A549 (cell line): Measurements from ENCODE around the gene UQCC3.

ENCODE experiments used
- CEBPB ChIP-seq, 2 experiments: fragments of >200 bp in 1 of 2; sonication (Bioruptor Twin) in 1 of 2; formaldehyde crosslinking in 1 of 2; IDR thresholded peaks; 2 replicates each; pipeline ENCODE4 v1.6.1; 2012 to 2016
- CTCF ChIP-seq: fragments of >200 bp; sonication (Bioruptor Twin); formaldehyde crosslinking; IDR thresholded peaks from 3 replicates; pipeline ENCODE4 v1.5.1; 2016
- EP300 ChIP-seq, 2 experiments: fragments of >200 bp; sonication (Bioruptor Twin); formaldehyde crosslinking; IDR thresholded peaks; 2 replicates in 1 of 2; 3 replicates in 1 of 2; pipeline ENCODE4 v1.6.1; 2016 to 2017
- KDM5A ChIP-seq: fragments of 200-600 bp; sonication (generic); IDR thresholded peaks from 2 replicates; pipeline ENCODE4 v1.6.1; 2016; ENCODE audit warnings: antibody characterized with exemption, mild to moderate bottlenecking
- MAFK ChIP-seq: fragments of 450-650 bp; IDR thresholded peaks from 2 replicates; pipeline ENCODE4 v1.6.1; 2014; ENCODE audit not compliant: partially characterized antibody
- POLR2A ChIP-seq: IDR thresholded peaks from 2 replicates; pipeline ENCODE4 v1.6.1; 2012; ENCODE audit warnings: mild to moderate bottlenecking, low read length
- SREBF2 ChIP-seq: fragments of 450-650 bp; IDR thresholded peaks from 2 replicates; pipeline ENCODE4 v1.6.1; 2014; ENCODE audit warnings: mild to moderate bottlenecking, moderate library complexity
- ZFP36 ChIP-seq: fragments of 450-650 bp; IDR thresholded peaks from 2 replicates; pipeline ENCODE4 v1.6.1; 2014; ENCODE audit warnings: borderline replicate concordance; ENCODE audit not compliant: partially characterized antibody
- TF ChIP-seq, protein P1 (sequence below): IDR thresholded peaks from 2 replicates; pipeline ENCODE4 v1.6.1; 2012
- TF ChIP-seq, protein P2 (sequence below): fragments of 150-350 bp; IDR thresholded peaks from 2 replicates; pipeline ENCODE4 v1.6.1; 2014; ENCODE audit warnings: low read depth, mild to moderate bottlenecking, low read length

GRCh38 chr11:62645946-62646824 is 25.3 kb upstream of the UQCC3 start, which contains the start of gene GANAB:
- TF ChIP-seq POLR2A = peak; percentile 89
- no peak for TF ChIP-seq CTCF
- TF ChIP-seq MAFK = no peak
- TF ChIP-seq, protein P1, sequence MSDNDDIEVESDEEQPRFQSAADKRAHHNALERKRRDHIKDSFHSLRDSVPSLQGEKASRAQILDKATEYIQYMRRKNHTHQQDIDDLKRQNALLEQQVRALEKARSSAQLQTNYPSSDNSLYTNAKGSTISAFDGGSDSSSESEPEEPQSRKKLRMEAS = peak; percentile 69; the same call in 1 of the 2 replicates
- no peak for TF ChIP-seq ZFP36
- TF ChIP-seq, protein P2, sequence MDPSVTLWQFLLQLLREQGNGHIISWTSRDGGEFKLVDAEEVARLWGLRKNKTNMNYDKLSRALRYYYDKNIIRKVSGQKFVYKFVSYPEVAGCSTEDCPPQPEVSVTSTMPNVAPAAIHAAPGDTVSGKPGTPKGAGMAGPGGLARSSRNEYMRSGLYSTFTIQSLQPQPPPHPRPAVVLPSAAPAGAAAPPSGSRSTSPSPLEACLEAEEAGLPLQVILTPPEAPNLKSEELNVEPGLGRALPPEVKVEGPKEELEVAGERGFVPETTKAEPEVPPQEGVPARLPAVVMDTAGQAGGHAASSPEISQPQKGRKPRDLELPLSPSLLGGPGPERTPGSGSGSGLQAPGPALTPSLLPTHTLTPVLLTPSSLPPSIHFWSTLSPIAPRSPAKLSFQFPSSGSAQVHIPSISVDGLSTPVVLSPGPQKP = no peak
- TF ChIP-seq KDM5A = peak; percentile 83
- TF ChIP-seq SREBF2 = no peak
- TF ChIP-seq EP300 (IDR thresholded peaks at IDR 0.05) = no peak
- TF ChIP-seq CEBPB (IDR thresholded peaks at IDR 0.05) = no peak
